ENCODE data around the gene SNX9. TPM values are rescaled to one million over a fixed set of nuclear protein-coding genes. Genes with fewer than 3 reads are reported as not detected.

Gene SNX9
- polyA plus RNA-seq, 1 donor (not counting 4 experiments of a cell fraction or from before 2014, with no cell fraction given), result 37.8 TPM

DNA sequence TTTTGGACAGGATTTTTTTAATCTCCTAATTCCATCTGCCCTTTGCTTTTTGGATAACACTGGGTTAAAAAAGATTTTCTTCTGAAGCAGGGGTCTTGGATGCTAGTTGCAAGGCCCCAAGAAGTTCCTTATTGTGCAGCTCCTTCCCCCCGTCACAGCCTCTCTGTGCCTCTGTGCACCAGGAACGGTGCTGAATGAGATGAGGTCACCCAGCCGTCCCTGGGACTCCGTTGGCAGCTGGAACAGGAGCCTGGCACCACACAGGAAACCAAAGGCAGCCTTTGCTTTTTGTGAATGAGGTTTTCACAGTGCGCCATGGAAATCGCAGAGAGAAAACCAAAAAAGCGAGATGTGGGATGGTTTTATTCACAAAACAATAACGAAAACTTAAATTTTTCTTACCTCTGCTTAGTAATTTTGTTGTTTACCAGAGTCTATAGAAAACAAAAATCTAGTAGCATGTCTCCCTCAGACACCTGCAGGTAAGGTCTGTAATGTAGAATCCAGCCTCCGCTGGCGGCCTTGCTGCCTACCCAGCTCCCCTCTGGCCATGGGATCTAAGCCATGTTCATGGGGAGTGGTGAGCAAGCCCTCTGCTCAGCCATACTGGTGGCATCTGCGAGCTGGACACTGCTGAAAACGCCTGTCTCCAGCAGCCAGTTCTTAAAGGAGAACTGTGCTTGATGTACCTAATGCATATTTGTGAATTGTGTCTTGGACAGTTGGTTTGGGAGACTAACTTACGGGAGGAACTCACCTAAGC lies 118.2 kb downstream of the SNX9 start:
- Histone ChIP-seq H3K9me1 (ENCODE audit: control insufficient read depth, extremely low read depth, insufficient read depth, low read length) (no peaks in the 10 kb centered on the region), H3K36me3 (ENCODE audit: control insufficient read depth in 2 of 2, extremely low read depth in 1 of 2, insufficient read depth in 2 of 2, low read length in 2 of 2) (peaks cover 40 to 54% of the 10 kb centered on the region in 2 experiments), H3K9ac (ENCODE audit: control insufficient read depth, extremely low read depth, insufficient read depth, low read length) (no peak overlapping the region), H3K4me1 (ENCODE audit: control insufficient read depth, extremely low read depth, insufficient read depth, low read length) (no peaks in the 10 kb centered on the region), H3K4me2 (ENCODE audit: control insufficient read depth, extremely low read depth, insufficient read depth, low read depth, low read length) (no peak overlapping the region), H3K9me3 (ENCODE audit: control insufficient read depth, low read depth, low read length) (no peaks in the 10 kb centered on the region), H3K27ac (ENCODE audit: control insufficient read depth, insufficient read depth, low read length) (no peak overlapping the region), H2AFZ (ENCODE audit: control insufficient read depth, low read length) (no peak overlapping the region), H3K4me3 (ENCODE audit: control insufficient read depth in 2 of 3, extremely low read depth in 1 of 3, insufficient read depth in 2 of 3, low read depth in 1 of 3, low read length in 3 of 3) (no peak overlapping the region), H3K79me2 (ENCODE audit: control insufficient read depth, insufficient read depth, low read length) (no peaks in the 10 kb centered on the region), H3K27me3 (ENCODE audit: control insufficient read depth, extremely low read depth, insufficient read depth, low read length) (no peaks in the 10 kb centered on the region), H4K20me1 (ENCODE audit: control insufficient read depth, extremely low read depth, insufficient read depth, low read length) (no peaks in the 10 kb centered on the region)
- dilution Hi-C loops (cut with MboI; ENCODE audit: extremely low pct_ligation_motif_present, low sequenced_read_pairs), result no loop called here
- no peak for TF ChIP-seq EZH2 (IDR thresholded peaks at IDR 0.05; ENCODE audit: low read length)
- TF ChIP-seq, protein P1, sequence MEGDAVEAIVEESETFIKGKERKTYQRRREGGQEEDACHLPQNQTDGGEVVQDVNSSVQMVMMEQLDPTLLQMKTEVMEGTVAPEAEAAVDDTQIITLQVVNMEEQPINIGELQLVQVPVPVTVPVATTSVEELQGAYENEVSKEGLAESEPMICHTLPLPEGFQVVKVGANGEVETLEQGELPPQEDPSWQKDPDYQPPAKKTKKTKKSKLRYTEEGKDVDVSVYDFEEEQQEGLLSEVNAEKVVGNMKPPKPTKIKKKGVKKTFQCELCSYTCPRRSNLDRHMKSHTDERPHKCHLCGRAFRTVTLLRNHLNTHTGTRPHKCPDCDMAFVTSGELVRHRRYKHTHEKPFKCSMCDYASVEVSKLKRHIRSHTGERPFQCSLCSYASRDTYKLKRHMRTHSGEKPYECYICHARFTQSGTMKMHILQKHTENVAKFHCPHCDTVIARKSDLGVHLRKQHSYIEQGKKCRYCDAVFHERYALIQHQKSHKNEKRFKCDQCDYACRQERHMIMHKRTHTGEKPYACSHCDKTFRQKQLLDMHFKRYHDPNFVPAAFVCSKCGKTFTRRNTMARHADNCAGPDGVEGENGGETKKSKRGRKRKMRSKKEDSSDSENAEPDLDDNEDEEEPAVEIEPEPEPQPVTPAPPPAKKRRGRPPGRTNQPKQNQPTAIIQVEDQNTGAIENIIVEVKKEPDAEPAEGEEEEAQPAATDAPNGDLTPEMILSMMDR (optimal IDR thresholded peaks at IDR 0.05 in 1 of 3, IDR thresholded peaks at IDR 0.05 in 1 of 3, conservative IDR thresholded peaks at IDR 0.05 in 1 of 3; ENCODE audit: extremely low read depth in 1 of 3, insufficient read depth in 2 of 3, low read length in 3 of 3), result no peak
- FAIRE-seq (no peak), DNase-seq (ENCODE audit: low read depth, low spot score) (no peak)

DNA sequence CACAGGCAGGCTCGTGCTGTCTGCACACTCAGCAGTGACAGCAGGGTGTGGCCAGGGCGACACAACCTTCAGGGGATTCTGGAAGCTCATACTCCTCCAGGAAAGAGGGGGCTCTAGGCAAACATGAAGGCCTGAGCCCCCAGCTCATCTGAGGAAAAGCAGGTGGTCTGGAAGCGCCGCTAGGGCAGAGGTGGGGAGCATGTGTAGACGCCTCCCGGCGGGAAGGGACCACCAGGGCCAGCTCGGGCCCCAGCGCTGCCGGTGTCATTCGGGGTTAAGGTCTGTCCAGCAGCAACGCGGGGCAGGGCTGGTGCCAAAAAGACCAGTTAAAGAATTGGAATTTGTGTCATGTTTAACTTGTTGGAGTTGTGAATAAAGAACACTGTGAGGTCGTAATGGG lies 119.3 kb downstream of the SNX9 start:
- no peak overlapping the region for H2AFZ ChIP-seq (ENCODE audit: control insufficient read depth, low read length)
- H3K9ac ChIP-seq (ENCODE audit: control insufficient read depth, extremely low read depth, insufficient read depth, low read length), result no peak overlapping the region
- no peak overlapping the region for H3K27ac ChIP-seq (ENCODE audit: control insufficient read depth, insufficient read depth, low read length)
- no peaks in the 10 kb centered on the region for H3K27me3 ChIP-seq (ENCODE audit: control insufficient read depth, extremely low read depth, insufficient read depth, low read length)
- DNase-seq (ENCODE audit: low read depth, low spot score), result no peak
- no peaks in the 10 kb centered on the region for H3K9me1 ChIP-seq (ENCODE audit: control insufficient read depth, extremely low read depth, insufficient read depth, low read length)
- no peak overlapping the region for H3K4me3 ChIP-seq (ENCODE audit: control insufficient read depth in 2 of 3, extremely low read depth in 1 of 3, insufficient read depth in 2 of 3, low read depth in 1 of 3, low read length in 3 of 3)
- H3K4me1 ChIP-seq (ENCODE audit: control insufficient read depth, extremely low read depth, insufficient read depth, low read length), result no peaks in the 10 kb centered on the region
- H4K20me1 ChIP-seq (ENCODE audit: control insufficient read depth, extremely low read depth, insufficient read depth, low read length), result no peaks in the 10 kb centered on the region
- H3K36me3 ChIP-seq (ENCODE audit: control insufficient read depth in 2 of 2, extremely low read depth in 1 of 2, insufficient read depth in 2 of 2, low read length in 2 of 2), result peaks cover 39 to 55% of the 10 kb centered on the region in 2 experiments
- dilution Hi-C loops (cut with MboI; ENCODE audit: extremely low pct_ligation_motif_present, low sequenced_read_pairs), result no loop called here
- FAIRE-seq, result no peak
- H3K4me2 ChIP-seq (ENCODE audit: control insufficient read depth, extremely low read depth, insufficient read depth, low read depth, low read length), result no peak overlapping the region
- TF ChIP-seq, protein P1 (optimal IDR thresholded peaks at IDR 0.05 in 1 of 3, IDR thresholded peaks at IDR 0.05 in 1 of 3, conservative IDR thresholded peaks at IDR 0.05 in 1 of 3; ENCODE audit: extremely low read depth in 1 of 3, insufficient read depth in 2 of 3, low read length in 3 of 3), result no peak
- TF ChIP-seq EZH2 (IDR thresholded peaks at IDR 0.05; ENCODE audit: low read length), result no peak
- H3K79me2 ChIP-seq (ENCODE audit: control insufficient read depth, insufficient read depth, low read length), result no peaks in the 10 kb centered on the region
- H3K9me3 ChIP-seq (ENCODE audit: control insufficient read depth, low read depth, low read length), result no peaks in the 10 kb centered on the region
